ENCODE measurements around the gene SYT10. TPM values are rescaled to one million over a fixed set of nuclear protein-coding genes. Genes with fewer than 3 reads are reported as not detected.

The SYT10 gene, protein sequence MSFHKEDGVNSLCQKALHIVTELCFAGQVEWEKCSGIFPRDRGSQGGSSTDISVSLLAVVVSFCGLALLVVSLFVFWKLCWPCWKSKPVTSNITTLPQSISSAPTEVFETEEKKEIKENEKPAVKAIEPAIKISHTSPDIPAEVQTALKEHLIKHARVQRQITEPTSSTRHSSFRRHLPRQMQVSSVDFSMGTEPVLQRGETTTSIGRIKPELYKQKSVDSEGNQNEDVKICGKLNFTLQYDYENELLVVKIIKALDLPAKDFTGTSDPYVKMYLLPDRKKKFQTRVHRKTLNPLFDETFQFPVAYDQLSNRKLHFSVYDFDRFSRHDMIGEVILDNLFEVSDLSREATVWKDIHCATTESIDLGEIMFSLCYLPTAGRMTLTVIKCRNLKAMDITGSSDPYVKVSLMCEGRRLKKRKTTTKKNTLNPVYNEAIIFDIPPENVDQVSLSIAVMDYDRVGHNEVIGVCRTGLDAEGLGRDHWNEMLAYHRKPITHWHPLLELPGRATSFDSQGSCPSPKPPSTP
- polyA plus RNA-seq (2013, experiment 1 of 2): 0.28 TPM
- polyA plus RNA-seq (2013, experiment 2 of 2): 0.39 TPM

- Histone ChIP-seq H2BK5ac (ENCODE audit: low read length) (no peak within 1 kb of the TSS), H2BK120ac (ENCODE audit: low read depth, low read length) (no peak within 1 kb of the TSS), H4K8ac (ENCODE audit: low read depth, low read length) (no peak within 1 kb of the TSS), H3K36me3 (ENCODE audit: control insufficient read depth, insufficient read depth, low read length) (no peaks in the 10 kb centered on the region), H3K79me1 (ENCODE audit: low read length) (no peaks in the 10 kb centered on the region), H3K56ac (ENCODE audit: low read length) (peak within 1 kb of the TSS; percentile 78), H3K4me3 (ENCODE audit: low read length) (peak within 1 kb of the TSS; percentile 36), H3K4me2 (ENCODE audit: low read length) (peak within 1 kb of the TSS; percentile 54), H2BK15ac (replicated peaks; ENCODE audit: low read depth) (no peak within 1 kb of the TSS), H4K5ac (ENCODE audit: low read length) (no peak within 1 kb of the TSS), H3K27me3 (ENCODE audit: insufficient read depth, low read length, poor library complexity) (peaks cover 17% of the 10 kb centered on the region), H3K4ac (ENCODE audit: low read depth, low read length) (no peak within 1 kb of the TSS), H3K23ac (ENCODE audit: low read length) (no peak within 1 kb of the TSS), H3K9ac (ENCODE audit: low read length) (peak within 1 kb of the TSS; percentile 62), H3K18ac (ENCODE audit: low read length) (no peak within 1 kb of the TSS), H3K79me2 (ENCODE audit: control insufficient read depth, insufficient read depth, low read length) (no peaks in the 10 kb centered on the region), H2AK5ac (ENCODE audit: low read length) (no peak within 1 kb of the TSS), H3K27ac (ENCODE audit: low read depth, low read length) (no peak within 1 kb of the TSS), H3K4me1 (ENCODE audit: control insufficient read depth, low read depth, low read length) (no peaks in the 10 kb centered on the region)
- WGBS (ENCODE audit: extremely low coverage, insufficient coverage, low lambda C conversion rate): no CpG with 5 or more reads among the region's 49 CpGs
- peak; percentile 83 for DNase-seq
Measured at GRCh38 chr12:33439587-33440011, at the start of gene SYT10. TSS of gene SYT10 (minus strand) at chr12:33439819. CDS start at chr12:33439522, 297 bp downstream.

DNA sequence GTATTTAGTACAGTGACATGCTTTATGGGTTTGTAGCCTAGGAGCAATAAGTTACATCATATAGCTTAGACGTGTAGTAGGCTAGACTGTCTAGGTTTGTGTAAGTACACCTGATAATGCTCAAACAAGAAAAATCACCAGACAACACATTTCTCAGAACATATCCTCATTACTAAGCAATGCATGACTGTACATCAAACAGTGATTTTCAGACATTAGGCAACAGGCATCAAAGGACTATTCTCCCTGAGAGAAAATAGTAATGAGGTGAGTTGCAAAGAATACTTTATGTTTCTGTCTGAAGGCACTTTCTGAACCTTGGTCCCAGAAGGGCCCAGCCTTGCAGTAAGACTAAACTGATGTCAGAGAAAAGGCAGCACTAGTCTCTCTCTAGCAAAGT lies 48.4 kb upstream of the SYT10 start:
- no peak overlapping the region for H3K4me3 ChIP-seq (ENCODE audit: low read length)
- H3K27ac ChIP-seq (ENCODE audit: low read depth, low read length): no peak overlapping the region
- no peaks in the 10 kb centered on the region for H3K79me1 ChIP-seq (ENCODE audit: low read length)
- H3K4ac ChIP-seq (ENCODE audit: low read depth, low read length): no peak overlapping the region
- no peak overlapping the region for H2BK5ac ChIP-seq (ENCODE audit: low read length)
- H3K4me1 ChIP-seq (ENCODE audit: control insufficient read depth, low read depth, low read length): no peaks in the 10 kb centered on the region
- H2BK120ac ChIP-seq (ENCODE audit: low read depth, low read length): no peak overlapping the region
- no peaks in the 10 kb centered on the region for H3K79me2 ChIP-seq (ENCODE audit: control insufficient read depth, insufficient read depth, low read length)
- H3K36me3 ChIP-seq (ENCODE audit: control insufficient read depth, insufficient read depth, low read length): no peaks in the 10 kb centered on the region
- no peaks in the 10 kb centered on the region for H3K27me3 ChIP-seq (ENCODE audit: insufficient read depth, low read length, poor library complexity)
- no peak overlapping the region for H3K23ac ChIP-seq (ENCODE audit: low read length)
- H3K18ac ChIP-seq (ENCODE audit: low read length): no peak overlapping the region
- WGBS (ENCODE audit: extremely low coverage, insufficient coverage, low lambda C conversion rate): no CpG with 5 or more reads among the region's 1 CpG
- no peak overlapping the region for H3K56ac ChIP-seq (ENCODE audit: low read length)
- DNase-seq: no peak
- no peak overlapping the region for H2BK15ac ChIP-seq (replicated peaks; ENCODE audit: low read depth)
- no peak overlapping the region for H4K5ac ChIP-seq (ENCODE audit: low read length)
- H3K9ac ChIP-seq (ENCODE audit: low read length): no peak overlapping the region
- H4K8ac ChIP-seq (ENCODE audit: low read depth, low read length): no peak overlapping the region
- no peak overlapping the region for H3K4me2 ChIP-seq (ENCODE audit: low read length)
- H2AK5ac ChIP-seq (ENCODE audit: low read length): no peak overlapping the region

DNA sequence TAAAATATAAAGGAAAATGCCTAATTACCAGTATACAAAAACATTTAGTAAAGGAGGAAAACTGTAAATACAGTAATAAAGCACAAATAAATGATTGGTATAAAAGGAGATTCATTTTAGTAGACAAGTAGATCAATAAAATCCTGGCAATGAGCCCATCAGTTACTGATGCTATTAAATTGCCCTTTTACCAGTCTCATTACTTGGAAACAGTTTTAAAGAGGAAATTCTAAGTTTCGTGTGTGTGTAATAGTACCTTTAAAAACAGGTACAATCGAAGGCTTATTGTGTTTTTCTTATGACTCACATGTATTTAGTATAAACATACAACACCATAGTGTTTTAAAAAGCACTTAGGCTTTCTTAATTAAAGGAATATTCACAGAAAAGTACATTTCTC lies 46.4 kb upstream of the SYT10 start:
- DNase-seq: no peak
- Histone ChIP-seq H3K36me3 (ENCODE audit: control insufficient read depth, insufficient read depth, low read length) (no peaks in the 10 kb centered on the region), H2AK5ac (ENCODE audit: low read length) (no peak overlapping the region), H3K79me2 (ENCODE audit: control insufficient read depth, insufficient read depth, low read length) (no peaks in the 10 kb centered on the region), H3K4me3 (ENCODE audit: low read length) (no peak overlapping the region), H3K4ac (ENCODE audit: low read depth, low read length) (no peak overlapping the region), H3K56ac (ENCODE audit: low read length) (no peak overlapping the region), H3K4me2 (ENCODE audit: low read length) (no peak overlapping the region), H2BK15ac (replicated peaks; ENCODE audit: low read depth) (no peak overlapping the region), H3K27ac (ENCODE audit: low read depth, low read length) (no peak overlapping the region), H2BK120ac (ENCODE audit: low read depth, low read length) (no peak overlapping the region), H3K79me1 (ENCODE audit: low read length) (no peaks in the 10 kb centered on the region), H3K18ac (ENCODE audit: low read length) (no peak overlapping the region), H2BK5ac (ENCODE audit: low read length) (no peak overlapping the region), H3K23ac (ENCODE audit: low read length) (no peak overlapping the region), H4K5ac (ENCODE audit: low read length) (no peak overlapping the region), H3K27me3 (ENCODE audit: insufficient read depth, low read length, poor library complexity) (no peaks in the 10 kb centered on the region), H3K9ac (ENCODE audit: low read length) (no peak overlapping the region), H4K8ac (ENCODE audit: low read depth, low read length) (no peak overlapping the region), H3K4me1 (ENCODE audit: control insufficient read depth, low read depth, low read length) (no peaks in the 10 kb centered on the region)
- WGBS (ENCODE audit: extremely low coverage, insufficient coverage, low lambda C conversion rate): no CpG with 5 or more reads among the region's 2 CpGs

- Histone ChIP-seq H3K36me3 (ENCODE audit: control insufficient read depth, insufficient read depth, low read length) (no peaks in the 10 kb centered on the region), H3K9ac (ENCODE audit: low read length) (no peak overlapping the region), H3K4me1 (ENCODE audit: control insufficient read depth, low read depth, low read length) (no peaks in the 10 kb centered on the region), H2BK5ac (ENCODE audit: low read length) (no peak overlapping the region), H2BK15ac (replicated peaks; ENCODE audit: low read depth) (no peak overlapping the region), H3K27ac (ENCODE audit: low read depth, low read length) (no peak overlapping the region), H3K79me1 (ENCODE audit: low read length) (no peaks in the 10 kb centered on the region), H3K4ac (ENCODE audit: low read depth, low read length) (no peak overlapping the region), H3K27me3 (ENCODE audit: insufficient read depth, low read length, poor library complexity) (no peaks in the 10 kb centered on the region), H3K23ac (ENCODE audit: low read length) (no peak overlapping the region), H3K4me3 (ENCODE audit: low read length) (no peak overlapping the region), H4K5ac (ENCODE audit: low read length) (no peak overlapping the region), H2BK120ac (ENCODE audit: low read depth, low read length) (no peak overlapping the region), H3K56ac (ENCODE audit: low read length) (no peak overlapping the region), H3K4me2 (ENCODE audit: low read length) (no peak overlapping the region), H4K8ac (ENCODE audit: low read depth, low read length) (no peak overlapping the region), H3K18ac (ENCODE audit: low read length) (no peak overlapping the region), H2AK5ac (ENCODE audit: low read length) (no peak overlapping the region), H3K79me2 (ENCODE audit: control insufficient read depth, insufficient read depth, low read length) (no peaks in the 10 kb centered on the region)
- peak; percentile 19 for DNase-seq
- WGBS (ENCODE audit: extremely low coverage, insufficient coverage, low lambda C conversion rate): no CpG with 5 or more reads among the region's 1 CpG
Measured at GRCh38 chr12:33484161-33484560, 44.5 kb upstream of the SYT10 start.

DNA sequence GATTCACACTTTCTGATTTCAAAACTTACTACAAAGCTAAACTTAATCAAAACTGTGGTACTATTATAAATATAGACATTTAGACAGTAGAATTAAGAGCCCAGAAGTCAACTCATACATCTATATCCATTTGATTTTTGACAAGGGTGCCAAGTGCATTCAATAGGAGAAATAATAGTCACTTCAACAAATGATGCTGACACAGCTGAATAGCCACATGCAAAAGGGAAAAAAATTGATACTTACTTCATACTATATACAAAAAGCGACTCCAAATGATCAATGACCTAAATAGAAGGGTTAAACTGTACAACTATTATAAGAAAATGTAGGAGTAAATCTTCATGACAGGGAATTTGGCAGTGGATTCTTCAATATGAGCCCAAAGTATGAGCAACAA lies 40.7 kb upstream of the SYT10 start:
- H3K79me1 ChIP-seq (ENCODE audit: low read length): no peaks in the 10 kb centered on the region
- no CpG with 5 or more reads among the region's 1 CpG for WGBS (ENCODE audit: extremely low coverage, insufficient coverage, low lambda C conversion rate)
- no peak for DNase-seq

More for the DNA sequence above, 40.7 kb upstream of the SYT10 start:
- Histone ChIP-seq H3K9ac (ENCODE audit: low read length) (no peak overlapping the region), H3K4me1 (ENCODE audit: control insufficient read depth, low read depth, low read length) (no peaks in the 10 kb centered on the region), H3K23ac (ENCODE audit: low read length) (no peak overlapping the region), H4K5ac (ENCODE audit: low read length) (no peak overlapping the region), H3K4ac (ENCODE audit: low read depth, low read length) (no peak overlapping the region), H2BK15ac (replicated peaks; ENCODE audit: low read depth) (no peak overlapping the region), H3K27me3 (ENCODE audit: insufficient read depth, low read length, poor library complexity) (no peaks in the 10 kb centered on the region), H3K79me2 (ENCODE audit: control insufficient read depth, insufficient read depth, low read length) (no peaks in the 10 kb centered on the region), H2BK120ac (ENCODE audit: low read depth, low read length) (no peak overlapping the region), H3K4me2 (ENCODE audit: low read length) (no peak overlapping the region), H2AK5ac (ENCODE audit: low read length) (no peak overlapping the region), H2BK5ac (ENCODE audit: low read length) (no peak overlapping the region), H3K4me3 (ENCODE audit: low read length) (no peak overlapping the region), H3K56ac (ENCODE audit: low read length) (no peak overlapping the region), H3K18ac (ENCODE audit: low read length) (no peak overlapping the region), H4K8ac (ENCODE audit: low read depth, low read length) (no peak overlapping the region), H3K27ac (ENCODE audit: low read depth, low read length) (no peak overlapping the region), H3K36me3 (ENCODE audit: control insufficient read depth, insufficient read depth, low read length) (no peaks in the 10 kb centered on the region)
